ENCODE results near the gene OPHN1.

DNA sequence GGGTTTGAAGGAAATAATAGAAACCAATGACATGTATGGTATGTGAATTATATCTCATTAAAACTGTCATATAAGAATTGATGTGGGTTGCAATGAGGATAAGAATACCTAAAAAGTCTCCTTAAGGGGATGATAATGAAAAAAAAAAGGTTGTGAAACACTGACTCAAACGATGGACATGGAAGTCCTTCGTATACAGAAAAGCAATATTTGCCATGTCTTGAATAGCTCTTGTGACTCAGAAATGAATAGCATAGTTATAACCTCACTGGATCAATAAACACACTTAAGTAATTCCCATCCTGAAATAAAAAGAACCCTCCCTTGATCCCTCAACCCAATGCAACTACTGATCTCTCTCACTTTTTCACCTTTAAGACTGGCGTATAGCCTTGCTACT is 89.7 kb downstream of the OPHN1 start:
- TF ChIP-seq NFYB (CRISPR knock-in tag; conservative IDR thresholded peaks at IDR 0.05; ENCODE audit: low read depth) = no peak
- TF ChIP-seq, protein P1, sequence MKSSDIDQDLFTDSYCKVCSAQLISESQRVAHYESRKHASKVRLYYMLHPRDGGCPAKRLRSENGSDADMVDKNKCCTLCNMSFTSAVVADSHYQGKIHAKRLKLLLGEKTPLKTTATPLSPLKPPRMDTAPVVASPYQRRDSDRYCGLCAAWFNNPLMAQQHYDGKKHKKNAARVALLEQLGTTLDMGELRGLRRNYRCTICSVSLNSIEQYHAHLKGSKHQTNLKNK (CRISPR knock-in tag; IDR thresholded peaks at IDR 0.05) = no peak
- no peak for TF ChIP-seq CTCF (IDR thresholded peaks at IDR 0.05)
- TF ChIP-seq CREB1 (CRISPR knock-in tag; IDR thresholded peaks at IDR 0.05) = no peak
- TF ChIP-seq ETV6 (CRISPR knock-in tag; IDR thresholded peaks at IDR 0.05) = no peak
- no peak for TF ChIP-seq TP53 (CRISPR knock-in tag; IDR thresholded peaks at IDR 0.05)
- TF ChIP-seq ZNF121 (CRISPR knock-in tag; IDR thresholded peaks at IDR 0.05) = no peak
- TF ChIP-seq, protein P2, sequence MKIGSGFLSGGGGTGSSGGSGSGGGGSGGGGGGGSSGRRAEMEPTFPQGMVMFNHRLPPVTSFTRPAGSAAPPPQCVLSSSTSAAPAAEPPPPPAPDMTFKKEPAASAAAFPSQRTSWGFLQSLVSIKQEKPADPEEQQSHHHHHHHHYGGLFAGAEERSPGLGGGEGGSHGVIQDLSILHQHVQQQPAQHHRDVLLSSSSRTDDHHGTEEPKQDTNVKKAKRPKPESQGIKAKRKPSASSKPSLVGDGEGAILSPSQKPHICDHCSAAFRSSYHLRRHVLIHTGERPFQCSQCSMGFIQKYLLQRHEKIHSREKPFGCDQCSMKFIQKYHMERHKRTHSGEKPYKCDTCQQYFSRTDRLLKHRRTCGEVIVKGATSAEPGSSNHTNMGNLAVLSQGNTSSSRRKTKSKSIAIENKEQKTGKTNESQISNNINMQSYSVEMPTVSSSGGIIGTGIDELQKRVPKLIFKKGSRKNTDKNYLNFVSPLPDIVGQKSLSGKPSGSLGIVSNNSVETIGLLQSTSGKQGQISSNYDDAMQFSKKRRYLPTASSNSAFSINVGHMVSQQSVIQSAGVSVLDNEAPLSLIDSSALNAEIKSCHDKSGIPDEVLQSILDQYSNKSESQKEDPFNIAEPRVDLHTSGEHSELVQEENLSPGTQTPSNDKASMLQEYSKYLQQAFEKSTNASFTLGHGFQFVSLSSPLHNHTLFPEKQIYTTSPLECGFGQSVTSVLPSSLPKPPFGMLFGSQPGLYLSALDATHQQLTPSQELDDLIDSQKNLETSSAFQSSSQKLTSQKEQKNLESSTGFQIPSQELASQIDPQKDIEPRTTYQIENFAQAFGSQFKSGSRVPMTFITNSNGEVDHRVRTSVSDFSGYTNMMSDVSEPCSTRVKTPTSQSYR (CRISPR knock-in tag; IDR thresholded peaks at IDR 0.05) = no peak
- no peak for TF ChIP-seq JUN (CRISPR knock-in tag; IDR thresholded peaks at IDR 0.05)
- TF ChIP-seq TEAD4 (CRISPR knock-in tag; IDR thresholded peaks at IDR 0.05) = no peak
